ENCODE data around the gene PNMA8C. TPM values are rescaled to one million over a fixed set of nuclear protein-coding genes. Genes with fewer than 3 reads are reported as not detected.

The PNMA8C gene
- total RNA-seq, 2 experiments from 2014 or later = not detected

DNA sequence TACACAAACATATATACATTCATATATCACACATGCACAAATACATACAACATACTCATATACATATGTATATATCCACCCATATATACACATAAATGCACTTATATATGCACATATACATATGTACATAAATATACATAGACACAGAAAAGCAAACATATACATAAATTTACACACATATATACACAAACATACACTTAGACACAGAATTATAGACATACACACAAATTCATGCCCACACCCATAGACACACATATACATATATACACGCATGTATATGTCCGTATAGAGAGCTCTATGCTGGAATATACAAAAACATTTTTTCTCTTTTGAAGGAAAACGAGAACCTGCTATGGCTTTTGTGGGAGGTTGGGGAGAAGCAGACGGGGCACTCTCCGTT, 22.0 kb upstream of the PNMA8C start:
- Histone ChIP-seq H3K36me3 (ENCODE audit: insufficient read depth, low read length) (no peaks in the 10 kb centered on the region), H3K27ac (ENCODE audit: low read depth in 1 of 2, low read length in 2 of 2) (no peak overlapping the region), H3K9me3 (ENCODE audit: control insufficient read depth in 1 of 2, insufficient read depth in 1 of 2, low read length in 2 of 2) (peaks cover 5 to 7% of the 10 kb centered on the region in 2 experiments), H3K4me1 (ENCODE audit: insufficient read depth, low read length) (no peaks in the 10 kb centered on the region), H3K27me3 (ENCODE audit: control insufficient read depth in 1 of 2, insufficient read depth in 2 of 2, low read length in 2 of 2) (no peaks in the 10 kb centered on the region), H3K4me3 (ENCODE audit: low read length) (no peak overlapping the region)
- no peaks in the 10 kb centered on the region for H3K36me3 Mint-ChIP-seq (ENCODE audit: low read depth)
- no peak overlapping the region for H3K4me3 Mint-ChIP-seq
- intact Hi-C loops (cut with DNase I, micrococcal nuclease) = no loop called here
- no peak for ATAC-seq (ENCODE audit: poor library complexity)
- ChIA-PET POLR2A (no interaction called here), CTCF (interaction anchor here (0.9 to 1.1 kb wide), 2 partner anchors 14 to 360 kb away, joined by 3 to 4 read pairs; no protein-coding TSS in a partner anchor)
- peaks cover 7% of the 10 kb centered on the region for H3K9me3 Mint-ChIP-seq
- no peak for DNase-seq
- H3K27ac Mint-ChIP-seq = no peak overlapping the region
- H3K4me1 Mint-ChIP-seq (ENCODE audit: low read depth) = no peaks in the 10 kb centered on the region
- TF ChIP-seq, protein P1, sequence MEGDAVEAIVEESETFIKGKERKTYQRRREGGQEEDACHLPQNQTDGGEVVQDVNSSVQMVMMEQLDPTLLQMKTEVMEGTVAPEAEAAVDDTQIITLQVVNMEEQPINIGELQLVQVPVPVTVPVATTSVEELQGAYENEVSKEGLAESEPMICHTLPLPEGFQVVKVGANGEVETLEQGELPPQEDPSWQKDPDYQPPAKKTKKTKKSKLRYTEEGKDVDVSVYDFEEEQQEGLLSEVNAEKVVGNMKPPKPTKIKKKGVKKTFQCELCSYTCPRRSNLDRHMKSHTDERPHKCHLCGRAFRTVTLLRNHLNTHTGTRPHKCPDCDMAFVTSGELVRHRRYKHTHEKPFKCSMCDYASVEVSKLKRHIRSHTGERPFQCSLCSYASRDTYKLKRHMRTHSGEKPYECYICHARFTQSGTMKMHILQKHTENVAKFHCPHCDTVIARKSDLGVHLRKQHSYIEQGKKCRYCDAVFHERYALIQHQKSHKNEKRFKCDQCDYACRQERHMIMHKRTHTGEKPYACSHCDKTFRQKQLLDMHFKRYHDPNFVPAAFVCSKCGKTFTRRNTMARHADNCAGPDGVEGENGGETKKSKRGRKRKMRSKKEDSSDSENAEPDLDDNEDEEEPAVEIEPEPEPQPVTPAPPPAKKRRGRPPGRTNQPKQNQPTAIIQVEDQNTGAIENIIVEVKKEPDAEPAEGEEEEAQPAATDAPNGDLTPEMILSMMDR (IDR thresholded peaks at IDR 0.05) = no peak
- H3K27me3 Mint-ChIP-seq = peaks cover 47% of the 10 kb centered on the region

DNA sequence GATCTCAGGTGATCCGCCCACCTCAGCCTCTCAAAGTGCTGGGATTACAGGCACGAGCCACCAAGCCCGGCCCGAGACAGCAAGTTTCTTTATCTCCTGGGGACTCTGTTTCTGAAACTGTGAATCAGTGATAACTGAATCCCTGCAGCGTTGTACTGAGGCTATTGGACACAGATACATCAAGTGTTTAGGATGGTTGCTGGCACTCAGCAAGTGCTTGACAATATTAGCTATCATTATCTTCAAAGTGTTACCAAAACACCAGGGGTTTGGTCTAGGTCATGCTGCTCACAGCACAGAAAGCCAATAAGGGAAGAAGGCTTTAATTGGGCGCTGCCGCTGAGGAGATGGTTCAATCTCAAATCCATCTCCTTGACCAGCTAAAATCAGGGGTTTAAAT, 20.5 kb upstream of the PNMA8C start:
- CTCF ChIA-PET = no interaction called here
- DNase-seq (no peak), ATAC-seq (ENCODE audit: poor library complexity) (no peak)

DNA sequence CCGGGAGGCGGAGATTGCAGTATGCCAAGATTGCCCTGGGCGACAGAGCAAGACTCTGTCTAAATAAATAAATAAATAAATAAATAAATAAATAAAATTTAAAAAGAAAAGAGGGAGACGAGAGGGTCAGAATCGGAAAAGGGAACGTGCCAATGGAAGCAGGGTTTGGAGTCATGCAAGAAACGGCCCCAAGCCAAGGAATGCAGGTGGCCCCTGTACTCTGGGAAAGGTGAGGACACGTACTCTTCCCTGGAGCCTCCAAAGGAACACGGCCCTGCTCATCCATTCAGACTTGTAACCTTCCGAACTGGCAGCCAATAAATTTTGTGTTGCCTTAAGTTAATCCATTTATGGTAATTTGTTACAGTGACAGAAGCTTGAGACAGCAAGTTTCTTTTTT, 19.9 kb upstream of the PNMA8C start:
- no peaks in the 10 kb centered on the region for H3K36me3 ChIP-seq (ENCODE audit: insufficient read depth, low read length)
- H3K9me3 Mint-ChIP-seq = peaks cover 7% of the 10 kb centered on the region
- ATAC-seq (ENCODE audit: poor library complexity) (no peak), DNase-seq (no peak)
- POLR2A ChIA-PET = no interaction called here
- no peaks in the 10 kb centered on the region for H3K36me3 Mint-ChIP-seq (ENCODE audit: low read depth)
- H3K4me1 ChIP-seq (ENCODE audit: insufficient read depth, low read length) = no peaks in the 10 kb centered on the region
- no peak overlapping the region for H3K27ac Mint-ChIP-seq
- no peak overlapping the region for H3K4me3 ChIP-seq (ENCODE audit: low read length)
- CTCF ChIA-PET = no interaction called here
- no peaks in the 10 kb centered on the region for H3K27me3 ChIP-seq (ENCODE audit: control insufficient read depth in 1 of 2, insufficient read depth in 2 of 2, low read length in 2 of 2)
- intact Hi-C loops (cut with DNase I, micrococcal nuclease) = no loop called here
- no peak overlapping the region for H3K27ac ChIP-seq (ENCODE audit: low read depth in 1 of 2, low read length in 2 of 2)
- peaks cover 5 to 7% of the 10 kb centered on the region in 2 experiments for H3K9me3 ChIP-seq (ENCODE audit: control insufficient read depth in 1 of 2, insufficient read depth in 1 of 2, low read length in 2 of 2)
- TF ChIP-seq, protein P1 (IDR thresholded peaks at IDR 0.05) = no peak
- H3K4me1 Mint-ChIP-seq (ENCODE audit: low read depth) = no peaks in the 10 kb centered on the region
- peaks cover 43% of the 10 kb centered on the region for H3K27me3 Mint-ChIP-seq
- H3K4me3 Mint-ChIP-seq = no peak overlapping the region

More for the DNA sequence above, 20.5 kb upstream of the PNMA8C start:
- no peaks in the 10 kb centered on the region for H3K4me1 ChIP-seq (ENCODE audit: insufficient read depth, low read length)
- H3K27me3 ChIP-seq (ENCODE audit: control insufficient read depth in 1 of 2, insufficient read depth in 2 of 2, low read length in 2 of 2) = no peaks in the 10 kb centered on the region
- no peaks in the 10 kb centered on the region for H3K36me3 ChIP-seq (ENCODE audit: insufficient read depth, low read length)
- no peak overlapping the region for H3K27ac ChIP-seq (ENCODE audit: low read depth in 1 of 2, low read length in 2 of 2)
- POLR2A ChIA-PET = no interaction called here
- no peaks in the 10 kb centered on the region for H3K36me3 Mint-ChIP-seq (ENCODE audit: low read depth)
- H3K4me3 Mint-ChIP-seq = no peak overlapping the region
- intact Hi-C loops (cut with DNase I, micrococcal nuclease) = no loop called here
- TF ChIP-seq, protein P1 (IDR thresholded peaks at IDR 0.05) = no peak
- peaks cover 5 to 7% of the 10 kb centered on the region in 2 experiments for H3K9me3 ChIP-seq (ENCODE audit: control insufficient read depth in 1 of 2, insufficient read depth in 1 of 2, low read length in 2 of 2)
- no peak overlapping the region for H3K4me3 ChIP-seq (ENCODE audit: low read length)
- H3K27me3 Mint-ChIP-seq = peaks cover 43% of the 10 kb centered on the region
- H3K27ac Mint-ChIP-seq = no peak overlapping the region
- H3K4me1 Mint-ChIP-seq (ENCODE audit: low read depth) = no peaks in the 10 kb centered on the region
- H3K9me3 Mint-ChIP-seq = peaks cover 7% of the 10 kb centered on the region
